IMR-90 (cell line): ENCODE data around the gene TPPP.

Experiments used
- POLR2A ChIP-seq: IDR thresholded peaks from 2 replicates; pipeline ENCODE4 v1.6.1; 2012; ENCODE audit warnings: mild to moderate bottlenecking, low read depth, low read length
- TF ChIP-seq, protein P1 (sequence below): conservative IDR thresholded peaks from 2 replicates; pipeline ENCODE4 v1.5.1; 2012; ENCODE audit warnings: mild to moderate bottlenecking, low read depth, low read length, improper control_type of control experiment

DNA sequence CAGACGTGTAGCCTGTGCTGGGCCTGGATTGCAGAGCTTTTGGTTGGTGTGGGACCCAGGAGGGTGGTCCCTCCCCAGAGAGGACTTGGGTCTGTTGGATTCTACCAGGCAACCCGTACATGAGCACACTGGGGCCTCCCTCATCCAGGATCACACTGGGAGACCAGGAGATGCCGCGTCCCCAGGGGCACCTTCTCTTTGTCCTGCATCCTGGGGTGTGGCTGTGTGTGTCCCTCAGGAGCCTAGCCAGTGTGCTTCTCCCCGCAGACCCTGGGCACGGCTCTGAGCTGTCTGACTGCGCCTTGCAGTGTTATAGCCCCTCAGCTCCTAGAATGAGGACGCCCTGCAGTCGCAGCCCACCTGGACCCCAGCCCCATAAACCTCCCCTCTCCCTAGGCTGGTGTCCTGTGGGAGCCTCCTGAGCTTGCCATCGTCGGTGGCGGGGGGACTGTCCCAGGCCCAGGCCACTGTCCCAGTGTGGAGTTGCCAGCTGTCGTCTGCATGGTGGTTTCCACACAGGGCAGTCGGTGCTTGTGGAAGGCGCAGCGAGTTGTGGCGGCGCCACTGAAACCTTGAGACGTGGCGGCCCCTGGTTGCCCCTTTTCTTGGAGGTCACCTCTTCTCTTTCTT lies 53.5 kb downstream of the TPPP start:
- TF ChIP-seq, protein P1, sequence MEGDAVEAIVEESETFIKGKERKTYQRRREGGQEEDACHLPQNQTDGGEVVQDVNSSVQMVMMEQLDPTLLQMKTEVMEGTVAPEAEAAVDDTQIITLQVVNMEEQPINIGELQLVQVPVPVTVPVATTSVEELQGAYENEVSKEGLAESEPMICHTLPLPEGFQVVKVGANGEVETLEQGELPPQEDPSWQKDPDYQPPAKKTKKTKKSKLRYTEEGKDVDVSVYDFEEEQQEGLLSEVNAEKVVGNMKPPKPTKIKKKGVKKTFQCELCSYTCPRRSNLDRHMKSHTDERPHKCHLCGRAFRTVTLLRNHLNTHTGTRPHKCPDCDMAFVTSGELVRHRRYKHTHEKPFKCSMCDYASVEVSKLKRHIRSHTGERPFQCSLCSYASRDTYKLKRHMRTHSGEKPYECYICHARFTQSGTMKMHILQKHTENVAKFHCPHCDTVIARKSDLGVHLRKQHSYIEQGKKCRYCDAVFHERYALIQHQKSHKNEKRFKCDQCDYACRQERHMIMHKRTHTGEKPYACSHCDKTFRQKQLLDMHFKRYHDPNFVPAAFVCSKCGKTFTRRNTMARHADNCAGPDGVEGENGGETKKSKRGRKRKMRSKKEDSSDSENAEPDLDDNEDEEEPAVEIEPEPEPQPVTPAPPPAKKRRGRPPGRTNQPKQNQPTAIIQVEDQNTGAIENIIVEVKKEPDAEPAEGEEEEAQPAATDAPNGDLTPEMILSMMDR: no peak
- TF ChIP-seq POLR2A: no peak
